Measurements from ENCODE around the gene KIF24.

GRCh38 chr9:34332076-34332964, 3.3 kb upstream of the KIF24 start:
- TF ChIP-seq REST (IDR thresholded peaks at IDR 0.05; ENCODE audit: insufficient read depth in 1 of 2, low read depth in 2 of 2, low read length in 2 of 2) (no peak), POLR2AphosphoS5 (IDR thresholded peaks at IDR 0.05; ENCODE audit: low read depth, low read length) (no peak), SIN3A (IDR thresholded peaks at IDR 0.05; ENCODE audit: borderline replicate concordance, insufficient read depth, low read length) (no peak), FOXP2 (optimal IDR thresholded peaks at IDR 0.05; ENCODE audit: borderline replicate concordance, extremely low read depth, extremely low read length, insufficient read depth) (no peak), TAF1 (IDR thresholded peaks at IDR 0.05; ENCODE audit: borderline replicate concordance, insufficient read depth, low read length) (no peak)

Measured in PFSK-1 (cell line).